WTC11 (cell line): ENCODE results near the gene BCOR.

Experiments used
- CREB1 ChIP-seq: sonication (generic); formaldehyde crosslinking; IDR thresholded peaks from 2 replicates; pipeline ENCODE4 v1.8.0; 2023; ENCODE audit warnings: mild to moderate bottlenecking, missing genetic modification reagents
- NR1H2 ChIP-seq: sonication (generic); formaldehyde crosslinking; IDR thresholded peaks from 2 replicates; pipeline ENCODE4 v1.9.0; 2021; ENCODE audit warnings: mild to moderate bottlenecking, moderate library complexity, missing genetic modification reagents
- TF ChIP-seq, protein P1 (sequence below): sonication (generic); formaldehyde crosslinking; IDR thresholded peaks from 2 replicates; pipeline ENCODE4 v1.8.1; 2023; ENCODE audit warnings: mild to moderate bottlenecking, missing genetic modification reagents

DNA sequence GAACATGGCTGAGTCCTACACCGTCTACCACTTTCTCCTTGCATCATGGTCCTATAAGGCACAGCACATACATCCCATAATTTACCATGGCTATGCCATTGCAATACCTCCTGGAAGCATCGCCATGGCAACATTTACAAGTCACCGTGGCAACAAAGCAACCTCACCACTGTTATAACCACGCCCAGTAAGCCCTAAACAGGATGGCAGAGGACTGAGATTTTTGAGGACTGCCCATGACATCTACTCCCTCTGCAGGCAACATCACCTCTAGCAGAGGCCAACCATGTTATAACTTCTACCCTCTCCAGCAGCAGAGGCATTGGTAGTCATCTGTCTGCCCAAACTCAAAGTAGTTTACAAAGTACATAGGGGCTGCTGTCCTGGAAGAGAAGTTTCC is 29.7 kb downstream of the BCOR start:
- TF ChIP-seq NR1H2 (CRISPR knock-in tag) = no peak
- TF ChIP-seq CREB1 (CRISPR knock-in tag) = no peak
- TF ChIP-seq, protein P1, sequence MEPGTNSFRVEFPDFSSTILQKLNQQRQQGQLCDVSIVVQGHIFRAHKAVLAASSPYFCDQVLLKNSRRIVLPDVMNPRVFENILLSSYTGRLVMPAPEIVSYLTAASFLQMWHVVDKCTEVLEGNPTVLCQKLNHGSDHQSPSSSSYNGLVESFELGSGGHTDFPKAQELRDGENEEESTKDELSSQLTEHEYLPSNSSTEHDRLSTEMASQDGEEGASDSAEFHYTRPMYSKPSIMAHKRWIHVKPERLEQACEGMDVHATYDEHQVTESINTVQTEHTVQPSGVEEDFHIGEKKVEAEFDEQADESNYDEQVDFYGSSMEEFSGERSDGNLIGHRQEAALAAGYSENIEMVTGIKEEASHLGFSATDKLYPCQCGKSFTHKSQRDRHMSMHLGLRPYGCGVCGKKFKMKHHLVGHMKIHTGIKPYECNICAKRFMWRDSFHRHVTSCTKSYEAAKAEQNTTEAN = no peak
